ENCODE data around the gene TMEM100.
A peak's percentile ranks its signal among the peaks of the same experiment; 100 is the strongest.

- peak; percentile 44 for TF ChIP-seq CTCF (IDR thresholded peaks at IDR 0.05; ENCODE audit: low read depth, low read length, poor library complexity, severe bottlenecking)
- no peak for TF ChIP-seq EZH2phosphoT487 (IDR thresholded peaks at IDR 0.05; ENCODE audit: borderline replicate concordance, low read length)
Measured at GRCh38 chr17:55750750-55751657, 28.3 kb upstream of the TMEM100 start, which contains the start of gene PCTP.
